GM19468 (cell line): ENCODE results near the gene UBE2V1.

Experiments used
- ATAC-seq: cut with Tn5 transposase; IDR thresholded peaks from one replicate; pipeline ENCODE4 v1.9.1; 2021; ENCODE audit warnings: mild to moderate bottlenecking, moderate library complexity, moderate number of reproducible peaks; ENCODE audit not compliant: unreplicated experiment; ENCODE audit errors: extremely low read depth

UBE2V1 gene

GRCh38 chr20:50034567-50035180 lies 78.3 kb downstream of the UBE2V1 start:
- ATAC-seq = no peak

GRCh38 chr20:50032955-50033666 lies 79.8 kb downstream of the UBE2V1 start:
- ATAC-seq = no peak
